ENCODE measurements around the gene PFN3.

- TF ChIP-seq CTCF (IDR thresholded peaks at IDR 0.05; ENCODE audit: insufficient read depth, low read depth, low read length) (no peak), EZH2 (IDR thresholded peaks at IDR 0.05; ENCODE audit: insufficient read depth, low read length) (no peak)
Measured at GRCh38 chr5:177429248-177430040, 29.0 kb upstream of the PFN3 start.

Measured in astrocyte (in vitro differentiated cells and primary cell).